Kidney tubule cell (primary cell): ENCODE measurements around the gene NCAN.

ENCODE experiments used
- DNase-seq: peaks from one replicate; pipeline ENCODE4 v3.0.0-alpha.2; 2018; ENCODE audit warnings: low spot score

Gene NCAN

DNA sequence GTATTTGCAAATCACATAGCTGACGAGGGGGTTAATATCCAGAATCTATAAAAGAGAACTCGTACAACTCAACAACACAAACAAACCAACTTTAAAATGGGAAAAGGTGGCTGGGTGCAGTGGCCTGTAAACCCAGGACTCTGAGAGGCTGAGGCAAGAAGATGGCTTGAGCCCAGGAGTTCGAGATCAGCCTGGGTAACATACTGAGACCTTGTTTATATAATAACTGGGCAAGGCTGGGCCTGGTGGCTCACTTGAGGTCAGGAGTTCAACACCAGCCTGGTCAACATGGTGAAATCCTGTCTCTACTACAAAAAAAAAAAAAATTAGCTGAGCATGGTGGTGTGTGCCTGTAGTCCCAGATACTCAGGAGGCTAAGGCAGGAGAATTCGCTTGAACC lies 83.2 kb downstream of the NCAN start:
- DNase-seq: no peak

DNA sequence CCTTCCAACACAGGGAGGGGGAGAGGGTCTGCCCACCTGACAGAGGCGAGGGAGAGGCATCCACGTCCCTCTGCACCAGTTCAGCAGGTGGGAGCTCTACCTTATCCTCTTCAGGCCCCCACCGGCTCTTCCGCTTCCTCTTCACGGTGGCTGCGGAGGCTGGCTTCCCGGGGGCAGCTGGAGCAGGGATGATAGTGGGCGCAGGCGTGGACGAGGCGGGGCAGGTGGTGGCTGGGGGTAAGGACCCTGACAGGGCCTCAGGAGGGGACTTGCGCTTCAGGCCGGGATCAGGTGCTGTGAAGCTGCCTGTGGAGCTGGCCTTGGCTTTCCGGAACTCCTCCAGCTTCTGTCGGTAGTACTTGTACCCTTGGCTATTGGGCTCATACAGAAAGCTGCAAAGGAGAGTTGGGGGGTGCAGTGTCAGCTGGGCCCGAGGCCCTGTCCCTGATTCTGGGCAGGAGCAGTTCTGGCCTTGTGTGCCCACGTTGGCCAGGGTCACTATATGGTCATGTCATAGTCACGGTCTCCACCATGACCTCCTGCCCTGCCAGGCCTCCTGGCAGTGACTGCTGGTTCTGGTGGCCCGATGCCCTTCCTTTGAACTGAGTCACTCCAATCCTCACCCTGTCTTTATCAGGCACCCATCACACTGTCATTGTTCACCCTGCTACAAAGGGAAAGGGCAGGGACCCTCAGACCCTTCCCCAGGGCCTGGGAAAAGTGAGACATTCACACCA lies 85.4 kb downstream of the NCAN start:
- no peak for DNase-seq

DNA sequence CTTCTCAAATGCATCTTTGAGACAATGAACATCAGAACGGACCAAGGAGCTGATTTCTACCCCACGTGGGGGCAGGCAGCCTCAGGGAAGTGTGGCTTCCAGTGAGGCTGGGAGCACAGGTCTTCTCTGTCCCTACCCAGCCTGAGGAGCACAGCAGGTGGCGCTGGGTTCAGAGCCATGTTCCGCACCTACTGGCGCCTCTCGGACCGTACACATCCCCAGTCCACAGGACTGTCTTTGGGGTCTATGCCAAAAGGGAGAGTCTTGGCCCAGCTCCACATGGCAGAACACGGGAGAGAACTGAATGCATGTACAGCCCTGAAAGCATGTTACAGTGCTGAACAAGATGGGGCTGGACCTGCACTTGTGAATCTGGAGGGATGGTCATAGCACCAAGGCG lies 86.0 kb downstream of the NCAN start:
- no peak for DNase-seq

DNA sequence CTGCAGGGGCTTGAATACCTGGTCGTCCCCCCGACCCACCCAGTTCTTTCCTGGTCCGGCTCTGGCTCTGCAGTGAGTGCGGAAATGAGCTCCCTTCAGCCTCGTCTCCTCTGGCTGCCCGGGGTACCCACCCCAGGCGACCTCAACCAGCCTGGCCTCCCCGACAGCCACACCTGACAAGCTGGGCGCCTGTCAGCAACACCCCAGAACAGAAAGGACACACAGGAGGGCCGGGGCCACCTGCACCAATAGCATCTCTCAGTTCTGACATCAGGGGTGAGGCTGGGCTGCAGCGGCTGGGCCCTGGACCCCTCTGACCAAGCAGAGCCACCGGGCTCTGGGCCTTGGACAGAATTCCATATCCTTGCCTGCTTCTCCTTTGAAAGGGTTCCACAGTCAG lies 88.9 kb downstream of the NCAN start:
- no peak for DNase-seq
